NCI-H146 (cell line): ENCODE measurements around the gene RNF144A.

Experiments used
- DNase-seq: peaks from one replicate; lab custom pipeline; 2025; lab: John Stamatoyannopoulos, UW

Gene RNF144A

GRCh38 chr2:7089284-7089683 is 172.1 kb downstream of the RNF144A start:
- DNase-seq, result no peak

GRCh38 chr2:7089898-7090510 is 172.8 kb downstream of the RNF144A start:
- no peak for DNase-seq

- no peak for DNase-seq
These were observed 176.2 kb downstream of the RNF144A start for GRCh38 chr2:7093376-7093775.
